KBM-7 (cell line): ENCODE measurements around the gene KRTAP3-3.
A peak's percentile ranks its signal among the peaks of the same experiment; 100 is the strongest.

Experiments
- DNase-seq: peaks from one replicate; pipeline ENCODE4 v3.0.0-alpha.2; 2015
- in situ Hi-C: fragments of 300-500 bp; cut with MboI; formaldehyde crosslinking; loops from 2 replicates; pipeline ENCODE4 v1.14.3; 2020; ENCODE audit warnings: low sequenced_read_pairs, low pct_unique_long_range_greater_than_20kb, mixed read lengths

The KRTAP3-3 gene

GRCh38 chr17:40966848-40967247 is 27.1 kb downstream of the KRTAP3-3 start, which contains the start of gene KRT39:
TSS of gene KRT39 (minus strand) at chr17:40966948. CDS start at chr17:40966856, 92 bp downstream.
- in situ Hi-C loops = no loop called here
- DNase-seq = no peak

DNA sequence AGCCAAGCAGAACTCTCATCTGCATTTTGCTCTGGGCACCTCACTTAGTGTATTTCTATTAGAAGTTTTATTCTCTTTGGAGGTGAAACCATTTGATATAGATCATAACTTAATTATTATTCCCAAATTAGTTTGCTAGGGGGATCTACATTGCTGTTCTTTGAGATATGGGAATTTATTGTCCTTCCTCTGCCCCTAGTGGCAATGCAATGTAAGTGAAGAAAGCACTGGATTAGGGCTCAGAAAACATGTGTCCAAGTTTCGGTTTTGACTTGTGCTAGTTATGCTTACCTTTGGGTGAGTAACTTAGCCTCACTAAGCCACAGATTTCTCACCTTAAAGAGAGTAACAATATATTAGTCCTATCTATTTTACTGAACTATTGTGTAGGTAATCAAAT is 30.1 kb downstream of the KRTAP3-3 start:
- DNase-seq = peak; percentile 22
- in situ Hi-C loops = no loop called here

DNA sequence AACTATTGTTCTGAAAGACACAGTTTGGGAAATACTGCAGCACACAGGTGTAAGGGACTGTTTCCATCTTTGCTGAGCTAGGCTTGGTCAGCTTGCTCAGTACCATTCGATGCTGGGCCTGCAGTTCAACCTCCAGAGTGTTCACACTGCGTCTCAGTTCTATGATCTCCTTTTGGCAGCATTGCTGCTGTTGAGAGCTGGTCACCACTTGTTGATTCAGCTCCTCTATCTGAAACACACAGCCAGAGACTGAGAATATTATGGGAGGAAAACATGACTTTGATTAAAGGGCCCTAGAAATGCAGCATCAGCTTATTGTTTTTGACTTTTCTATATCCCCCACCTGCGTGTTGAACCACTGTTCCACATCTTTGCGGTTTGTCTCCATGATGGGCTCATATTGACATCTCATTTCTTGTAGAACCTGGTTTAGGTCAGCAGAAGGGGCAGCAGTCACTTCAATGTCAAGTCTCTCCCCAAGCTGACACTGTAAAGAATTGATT is 31.9 kb downstream of the KRTAP3-3 start:
- in situ Hi-C loops = no loop called here
- DNase-seq = no peak

GRCh38 chr17:40961591-40961990 is 32.4 kb downstream of the KRTAP3-3 start:
- no peak for DNase-seq
- in situ Hi-C loops = no loop called here

DNA sequence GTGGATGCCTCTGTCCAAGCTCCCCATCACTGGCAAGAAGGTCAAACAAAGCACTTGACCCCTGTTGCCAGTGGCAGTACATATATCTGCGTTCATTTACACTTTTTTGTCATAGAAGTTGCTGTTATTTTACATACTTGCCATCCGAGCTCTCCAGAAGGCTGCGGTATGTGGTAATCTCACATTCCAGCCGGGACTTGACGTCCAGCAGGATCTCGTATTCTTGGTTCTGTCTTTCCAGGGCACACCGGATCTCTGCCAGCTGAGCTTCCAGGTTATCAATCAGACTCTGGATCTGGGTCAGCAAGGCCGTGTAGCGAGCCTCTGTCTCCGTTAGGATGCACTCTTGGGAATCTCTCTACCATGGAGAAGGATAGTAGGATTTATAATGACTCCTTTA is 33.8 kb downstream of the KRTAP3-3 start:
- no peak for DNase-seq
- in situ Hi-C loops = no loop called here

DNA sequence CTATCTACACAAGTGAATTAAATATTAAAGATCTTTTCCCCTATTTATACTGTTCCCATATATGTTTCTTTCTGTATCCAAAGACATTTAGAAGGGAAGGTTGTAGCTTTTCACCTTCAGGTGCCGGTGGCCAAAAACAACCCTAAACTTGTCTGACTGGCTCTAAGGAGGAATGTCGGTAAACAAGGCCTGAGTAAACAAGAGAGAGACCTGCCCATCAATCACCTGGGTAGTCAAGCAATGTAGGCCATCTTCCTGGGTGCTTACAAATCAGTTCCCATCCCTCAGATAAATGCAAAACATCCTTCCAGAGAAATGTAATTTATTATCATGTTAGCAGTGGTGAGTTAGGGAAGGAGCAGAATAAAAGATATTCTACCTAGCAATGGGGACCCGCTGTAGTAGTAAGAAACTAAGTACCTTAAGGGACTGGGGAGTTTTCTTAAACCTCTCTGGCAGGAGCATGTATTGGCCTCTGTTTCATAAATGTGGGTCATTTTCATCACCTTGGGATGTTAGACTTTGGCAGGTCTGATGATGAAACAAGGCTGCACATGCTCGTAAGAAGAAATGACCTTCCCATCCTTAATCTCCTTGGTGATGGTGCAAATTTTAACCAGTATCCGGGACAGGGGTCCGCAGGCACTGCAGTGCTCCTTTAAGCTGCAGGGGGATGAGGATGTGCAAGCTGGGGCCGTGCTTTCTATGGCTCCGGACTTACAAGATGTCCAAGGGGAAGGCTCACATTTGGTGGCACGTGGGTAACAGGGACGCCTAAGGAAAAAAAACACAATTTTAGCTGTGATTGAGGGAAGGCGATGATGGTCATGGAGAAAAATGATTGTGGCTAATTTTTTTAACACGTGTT is 35.6 kb downstream of the KRTAP3-3 start:
- no peak for DNase-seq
- in situ Hi-C loops = no loop called here

DNA sequence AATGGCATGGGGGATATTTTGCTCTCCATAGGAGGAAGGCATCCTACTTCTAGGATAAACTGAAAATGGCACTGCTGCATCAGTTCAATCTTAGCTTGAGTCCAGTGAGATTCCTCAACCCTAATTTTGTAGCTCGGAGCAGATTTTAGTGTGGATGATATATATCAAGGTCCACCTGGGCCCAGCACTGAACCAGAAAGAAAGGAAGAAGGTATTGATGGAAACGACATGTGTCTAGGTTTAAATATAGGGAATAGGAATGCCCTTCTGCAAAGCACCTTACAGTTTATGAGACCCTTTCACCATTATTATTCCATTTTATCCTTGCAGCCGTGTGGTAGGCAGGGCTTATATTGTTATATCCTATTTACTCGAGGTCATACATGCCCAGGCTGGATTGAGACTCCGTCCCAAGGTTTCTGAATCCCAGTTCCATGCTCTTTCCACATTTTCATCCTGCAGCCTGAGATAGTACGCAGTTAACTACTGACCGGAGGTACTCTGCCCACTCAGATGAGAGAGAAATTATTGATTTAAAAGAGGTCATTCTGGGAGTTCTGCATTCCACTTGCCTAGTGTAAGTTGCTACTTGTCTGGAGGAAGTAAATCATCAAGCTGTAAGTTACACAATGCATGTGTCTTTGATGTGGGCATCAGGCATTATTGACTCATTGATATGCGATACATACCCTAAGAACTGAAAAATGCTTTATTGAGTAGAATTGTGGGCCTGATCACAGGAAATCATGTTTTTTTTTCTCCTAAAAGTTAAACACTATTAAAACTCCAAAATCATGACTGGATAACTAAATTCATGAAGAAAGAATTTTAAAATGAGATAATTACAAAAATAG is 37.3 kb downstream of the KRTAP3-3 start:
- in situ Hi-C loops = no loop called here
- no peak for DNase-seq

DNA sequence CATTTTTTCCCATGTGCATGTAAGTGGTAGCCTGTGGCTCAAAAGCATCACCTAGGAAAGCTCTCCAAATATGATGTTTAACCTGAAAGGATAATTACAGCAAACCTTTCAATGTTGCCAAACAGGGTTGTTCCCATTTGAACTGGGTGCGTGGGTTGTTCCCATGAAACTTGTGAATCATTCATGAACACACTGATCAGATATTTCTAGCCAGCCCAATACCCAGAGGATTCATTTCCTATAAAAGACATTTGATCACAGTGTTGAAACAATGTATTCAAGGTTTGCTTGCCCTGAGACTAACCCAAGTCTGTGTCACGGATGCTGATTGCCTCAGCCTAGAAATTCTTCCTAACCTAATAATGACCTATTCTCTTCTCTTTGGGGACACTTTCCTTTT is 40.1 kb downstream of the KRTAP3-3 start:
- in situ Hi-C loops = no loop called here
- no peak for DNase-seq

DNA sequence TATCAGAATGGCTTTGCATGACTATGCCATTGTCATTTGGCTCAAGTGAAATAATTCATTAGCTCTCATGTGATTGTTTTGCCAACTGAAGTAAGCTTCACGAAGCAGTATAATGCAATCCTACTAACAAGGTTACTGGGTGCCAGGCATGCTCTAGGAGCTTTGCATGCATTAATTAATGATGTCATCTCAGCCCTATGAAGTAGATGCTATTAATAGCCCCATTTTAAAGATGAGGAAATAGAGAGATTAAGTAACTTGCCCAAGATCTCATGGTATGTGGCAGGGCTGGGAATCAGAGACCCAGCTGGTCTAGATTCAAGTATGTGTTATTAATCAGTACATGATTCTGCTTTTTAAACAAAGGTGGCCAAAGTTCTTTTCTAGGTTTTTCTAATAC is 41.3 kb downstream of the KRTAP3-3 start:
- in situ Hi-C loops = no loop called here
- no peak for DNase-seq

DNA sequence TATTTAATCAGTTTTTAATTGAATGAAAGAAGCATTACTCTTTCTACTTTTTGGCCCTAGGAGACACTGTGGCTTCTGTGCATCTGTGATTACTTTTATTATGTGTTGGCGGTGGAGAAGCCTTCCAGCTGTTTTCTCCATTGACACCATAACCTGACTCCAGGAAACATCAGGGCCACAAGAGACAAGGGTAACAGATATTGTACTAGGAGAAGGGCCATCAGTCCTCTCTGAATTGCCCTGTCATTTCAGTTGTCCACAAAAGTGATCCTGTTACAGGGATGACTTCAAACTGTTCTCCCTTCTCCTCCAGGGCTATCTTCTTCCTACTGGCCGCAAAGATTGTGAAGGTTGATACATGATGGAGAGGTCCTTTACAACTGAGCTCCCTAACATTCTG is 41.8 kb downstream of the KRTAP3-3 start:
- DNase-seq = no peak
- in situ Hi-C loops = no loop called here

DNA sequence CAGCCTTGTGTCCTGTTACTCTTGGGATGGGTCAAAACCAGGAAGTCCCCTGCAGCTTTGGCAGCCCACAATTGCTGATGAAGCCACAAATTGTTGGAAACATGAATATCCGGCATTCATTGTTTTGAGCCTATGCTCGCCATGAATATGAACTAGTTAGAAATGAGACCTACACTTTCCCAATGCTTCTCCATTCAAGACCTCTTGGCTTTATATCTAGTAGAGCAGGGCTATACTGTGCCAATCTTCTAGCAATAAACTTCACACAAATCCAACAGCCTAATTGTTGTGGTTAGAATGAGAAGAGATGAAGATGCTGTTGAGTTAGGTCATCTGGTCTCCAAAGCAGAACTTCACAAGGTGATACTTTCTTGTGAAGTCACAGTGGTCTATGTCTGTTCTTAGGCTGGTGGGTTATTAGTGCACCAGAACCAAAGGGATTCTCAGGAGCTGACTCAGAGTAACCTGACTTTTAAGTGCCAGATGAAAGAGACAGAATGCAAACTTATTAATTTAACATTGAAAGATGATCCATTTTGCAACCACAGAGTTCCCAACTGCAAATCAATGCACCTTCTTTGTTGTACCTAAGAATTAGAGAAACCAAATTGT is 42.8 kb downstream of the KRTAP3-3 start:
- DNase-seq = no peak
- in situ Hi-C loops = no loop called here

- in situ Hi-C loops = no loop called here
- DNase-seq = no peak
These were observed 43.8 kb downstream of the KRTAP3-3 start for GRCh38 chr17:40950176-40950575.

DNA sequence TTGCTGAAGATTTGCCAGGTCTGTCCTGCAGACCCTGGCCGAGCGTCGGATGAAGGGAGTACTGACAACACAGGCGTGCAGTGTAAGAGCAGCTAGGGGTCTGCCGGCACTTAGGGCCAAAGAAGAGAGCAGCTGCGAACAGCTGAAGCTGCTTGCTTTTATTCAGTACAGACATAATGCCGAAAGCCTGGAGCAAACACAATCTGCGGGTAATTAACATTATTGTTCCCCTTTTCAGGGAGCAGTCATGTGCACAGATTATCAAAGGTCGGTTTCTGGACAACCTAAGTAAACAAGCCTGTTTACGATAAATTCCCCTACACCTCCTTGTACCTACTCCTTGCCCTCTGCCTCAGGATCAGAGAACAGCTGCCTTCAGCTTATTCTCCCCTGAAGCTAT is 44.5 kb downstream of the KRTAP3-3 start:
- DNase-seq = no peak
- in situ Hi-C loops = no loop called here

DNA sequence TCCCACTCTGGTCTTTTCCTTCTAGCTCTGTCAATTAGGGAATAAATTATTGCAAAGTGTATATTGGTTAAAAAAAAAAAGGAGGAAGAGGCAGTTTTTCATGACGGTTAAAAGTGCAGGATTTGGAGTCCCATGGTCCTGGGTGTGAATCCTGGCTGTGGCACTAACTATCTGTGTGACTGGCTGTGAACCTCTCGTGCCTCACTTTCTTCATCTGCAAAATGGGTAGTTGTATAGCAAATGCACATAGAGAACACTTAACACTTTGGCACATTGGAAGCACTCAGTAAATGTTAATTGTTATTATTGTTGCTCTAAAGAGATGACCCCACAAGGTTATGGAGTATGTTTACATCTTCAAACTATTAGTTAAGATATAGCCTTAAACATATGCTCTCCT is 46.0 kb downstream of the KRTAP3-3 start:
- no peak for DNase-seq
- in situ Hi-C loops = no loop called here

DNA sequence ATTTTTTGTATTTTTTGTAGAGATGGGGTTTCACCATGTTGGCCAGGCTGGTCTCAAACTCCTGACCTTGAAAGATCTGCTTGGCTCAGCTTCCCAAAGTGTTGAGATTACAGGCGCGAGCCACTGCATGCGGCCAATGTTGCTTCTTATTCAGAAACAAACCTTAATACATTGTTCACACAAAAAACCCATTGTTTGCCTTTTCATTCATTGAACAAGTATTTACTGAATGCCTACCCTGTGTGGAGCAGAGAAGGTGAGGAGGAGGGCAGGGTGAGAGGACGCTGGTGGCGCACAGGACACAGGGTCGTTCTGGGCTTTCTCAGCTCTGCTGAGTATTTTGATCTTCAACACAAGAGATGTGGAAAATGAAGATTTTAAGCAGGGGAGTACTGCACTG is 48.5 kb downstream of the KRTAP3-3 start:
- DNase-seq = no peak
- in situ Hi-C loops = no loop called here

- no peak for DNase-seq
- in situ Hi-C loops = no loop called here
These were observed 49.4 kb downstream of the KRTAP3-3 start for GRCh38 chr17:40944531-40944930.
